Measurements from ENCODE around the gene ARMC2.

DNA sequence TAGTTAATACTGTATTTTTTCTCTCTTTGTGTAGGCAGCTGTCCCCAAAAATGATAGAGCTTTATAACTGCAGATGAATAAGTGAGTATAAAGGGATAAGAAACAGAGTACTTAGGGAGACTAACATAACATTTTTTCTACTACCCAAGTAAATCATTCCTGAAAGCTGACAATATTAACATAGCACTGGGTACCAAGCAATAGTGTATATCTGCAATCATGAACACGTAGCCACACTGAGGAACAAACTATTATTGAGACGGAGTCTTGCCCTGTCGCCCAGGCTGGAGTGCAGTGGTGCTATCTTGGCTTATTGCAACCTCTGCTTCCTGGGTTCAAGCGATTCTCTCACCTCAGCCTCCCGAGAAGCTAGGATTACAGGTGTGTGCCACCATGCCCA is 140.5 kb downstream of the ARMC2 start:
- TF ChIP-seq, protein P1, sequence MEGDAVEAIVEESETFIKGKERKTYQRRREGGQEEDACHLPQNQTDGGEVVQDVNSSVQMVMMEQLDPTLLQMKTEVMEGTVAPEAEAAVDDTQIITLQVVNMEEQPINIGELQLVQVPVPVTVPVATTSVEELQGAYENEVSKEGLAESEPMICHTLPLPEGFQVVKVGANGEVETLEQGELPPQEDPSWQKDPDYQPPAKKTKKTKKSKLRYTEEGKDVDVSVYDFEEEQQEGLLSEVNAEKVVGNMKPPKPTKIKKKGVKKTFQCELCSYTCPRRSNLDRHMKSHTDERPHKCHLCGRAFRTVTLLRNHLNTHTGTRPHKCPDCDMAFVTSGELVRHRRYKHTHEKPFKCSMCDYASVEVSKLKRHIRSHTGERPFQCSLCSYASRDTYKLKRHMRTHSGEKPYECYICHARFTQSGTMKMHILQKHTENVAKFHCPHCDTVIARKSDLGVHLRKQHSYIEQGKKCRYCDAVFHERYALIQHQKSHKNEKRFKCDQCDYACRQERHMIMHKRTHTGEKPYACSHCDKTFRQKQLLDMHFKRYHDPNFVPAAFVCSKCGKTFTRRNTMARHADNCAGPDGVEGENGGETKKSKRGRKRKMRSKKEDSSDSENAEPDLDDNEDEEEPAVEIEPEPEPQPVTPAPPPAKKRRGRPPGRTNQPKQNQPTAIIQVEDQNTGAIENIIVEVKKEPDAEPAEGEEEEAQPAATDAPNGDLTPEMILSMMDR (conservative IDR thresholded peaks at IDR 0.05; ENCODE audit: low read length) = no peak
- TF ChIP-seq EZH2phosphoT487 (IDR thresholded peaks at IDR 0.05; ENCODE audit: borderline replicate concordance) = no peak
